ENCODE results near the gene TSPEAR. TPM values are rescaled to one million over a fixed set of nuclear protein-coding genes. Genes with fewer than 3 reads are reported as not detected.
A peak's percentile ranks its signal among the peaks of the same experiment; 100 is the strongest.
"Not testable (repeated sequence)": the region's sequence is repeated elsewhere in the genome, so short reads cannot be mapped to it uniquely, and the experiment has no call there.

TSPEAR gene
- total RNA-seq, 1 experiment from 2014 or later, result not detected

DNA sequence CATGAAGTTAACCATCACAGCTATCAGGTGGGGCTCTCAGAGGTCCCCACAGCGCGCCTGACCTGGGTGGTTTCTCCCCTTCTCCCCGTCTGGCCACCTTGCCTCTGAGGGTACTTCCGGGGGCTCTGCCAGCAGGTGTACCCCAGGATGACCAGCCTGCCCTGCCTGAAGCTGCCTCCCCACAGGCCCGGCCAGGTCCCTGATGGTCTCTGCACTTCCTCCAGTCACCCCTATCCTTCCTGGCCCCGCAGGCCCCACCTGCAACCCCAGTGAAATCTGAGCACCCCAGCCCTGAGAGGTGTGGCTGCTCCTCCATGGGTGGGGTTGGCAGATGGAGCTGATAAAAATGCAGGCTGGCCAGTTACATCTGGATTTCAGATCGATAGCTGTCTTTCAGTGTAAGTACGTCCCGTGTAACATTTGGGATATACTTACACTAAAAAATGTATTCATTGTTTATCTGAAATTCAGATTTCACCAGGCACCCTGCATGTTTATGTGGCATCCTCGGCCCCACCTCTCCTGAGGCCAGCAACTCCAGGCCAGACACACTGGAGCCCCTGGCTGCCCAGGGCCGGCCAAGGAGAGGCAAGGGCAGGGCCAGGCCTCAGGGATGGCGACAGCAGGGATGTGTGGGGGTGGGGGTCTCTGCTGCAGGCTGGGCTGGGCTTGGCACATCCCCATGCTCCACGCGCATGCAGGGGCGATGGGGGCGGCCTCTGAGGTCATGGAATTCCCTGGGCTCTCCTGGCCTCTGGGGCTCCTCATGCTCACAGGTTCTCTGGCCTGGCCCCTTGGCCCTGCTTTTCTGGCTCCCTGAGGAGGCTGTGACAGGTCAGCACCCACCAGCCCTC is 230.9 kb downstream of the TSPEAR start:
- no peak for ATAC-seq
- H3K27ac ChIP-seq (ENCODE audit: low read length), result no peak overlapping the region
- H3K36me3 ChIP-seq (ENCODE audit: control insufficient read depth, insufficient read depth, low read length), result no peaks in the 10 kb centered on the region
- TF ChIP-seq, protein P1, sequence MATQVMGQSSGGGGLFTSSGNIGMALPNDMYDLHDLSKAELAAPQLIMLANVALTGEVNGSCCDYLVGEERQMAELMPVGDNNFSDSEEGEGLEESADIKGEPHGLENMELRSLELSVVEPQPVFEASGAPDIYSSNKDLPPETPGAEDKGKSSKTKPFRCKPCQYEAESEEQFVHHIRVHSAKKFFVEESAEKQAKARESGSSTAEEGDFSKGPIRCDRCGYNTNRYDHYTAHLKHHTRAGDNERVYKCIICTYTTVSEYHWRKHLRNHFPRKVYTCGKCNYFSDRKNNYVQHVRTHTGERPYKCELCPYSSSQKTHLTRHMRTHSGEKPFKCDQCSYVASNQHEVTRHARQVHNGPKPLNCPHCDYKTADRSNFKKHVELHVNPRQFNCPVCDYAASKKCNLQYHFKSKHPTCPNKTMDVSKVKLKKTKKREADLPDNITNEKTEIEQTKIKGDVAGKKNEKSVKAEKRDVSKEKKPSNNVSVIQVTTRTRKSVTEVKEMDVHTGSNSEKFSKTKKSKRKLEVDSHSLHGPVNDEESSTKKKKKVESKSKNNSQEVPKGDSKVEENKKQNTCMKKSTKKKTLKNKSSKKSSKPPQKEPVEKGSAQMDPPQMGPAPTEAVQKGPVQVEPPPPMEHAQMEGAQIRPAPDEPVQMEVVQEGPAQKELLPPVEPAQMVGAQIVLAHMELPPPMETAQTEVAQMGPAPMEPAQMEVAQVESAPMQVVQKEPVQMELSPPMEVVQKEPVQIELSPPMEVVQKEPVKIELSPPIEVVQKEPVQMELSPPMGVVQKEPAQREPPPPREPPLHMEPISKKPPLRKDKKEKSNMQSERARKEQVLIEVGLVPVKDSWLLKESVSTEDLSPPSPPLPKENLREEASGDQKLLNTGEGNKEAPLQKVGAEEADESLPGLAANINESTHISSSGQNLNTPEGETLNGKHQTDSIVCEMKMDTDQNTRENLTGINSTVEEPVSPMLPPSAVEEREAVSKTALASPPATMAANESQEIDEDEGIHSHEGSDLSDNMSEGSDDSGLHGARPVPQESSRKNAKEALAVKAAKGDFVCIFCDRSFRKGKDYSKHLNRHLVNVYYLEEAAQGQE (IDR thresholded peaks at IDR 0.05; ENCODE audit: insufficient read depth in 1 of 2, low read depth in 2 of 2, low read length in 1 of 2), result no peak
- TF ChIP-seq POLR2AphosphoS5 (IDR thresholded peaks at IDR 0.05; ENCODE audit: low read depth, low read length), result no peak
- TF ChIP-seq, protein P2, sequence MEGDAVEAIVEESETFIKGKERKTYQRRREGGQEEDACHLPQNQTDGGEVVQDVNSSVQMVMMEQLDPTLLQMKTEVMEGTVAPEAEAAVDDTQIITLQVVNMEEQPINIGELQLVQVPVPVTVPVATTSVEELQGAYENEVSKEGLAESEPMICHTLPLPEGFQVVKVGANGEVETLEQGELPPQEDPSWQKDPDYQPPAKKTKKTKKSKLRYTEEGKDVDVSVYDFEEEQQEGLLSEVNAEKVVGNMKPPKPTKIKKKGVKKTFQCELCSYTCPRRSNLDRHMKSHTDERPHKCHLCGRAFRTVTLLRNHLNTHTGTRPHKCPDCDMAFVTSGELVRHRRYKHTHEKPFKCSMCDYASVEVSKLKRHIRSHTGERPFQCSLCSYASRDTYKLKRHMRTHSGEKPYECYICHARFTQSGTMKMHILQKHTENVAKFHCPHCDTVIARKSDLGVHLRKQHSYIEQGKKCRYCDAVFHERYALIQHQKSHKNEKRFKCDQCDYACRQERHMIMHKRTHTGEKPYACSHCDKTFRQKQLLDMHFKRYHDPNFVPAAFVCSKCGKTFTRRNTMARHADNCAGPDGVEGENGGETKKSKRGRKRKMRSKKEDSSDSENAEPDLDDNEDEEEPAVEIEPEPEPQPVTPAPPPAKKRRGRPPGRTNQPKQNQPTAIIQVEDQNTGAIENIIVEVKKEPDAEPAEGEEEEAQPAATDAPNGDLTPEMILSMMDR (IDR thresholded peaks at IDR 0.05), result no peak
- TF ChIP-seq SIN3A (IDR thresholded peaks at IDR 0.05; ENCODE audit: borderline replicate concordance, insufficient read depth, low read depth, low read length), result no peak
- no peak for TF ChIP-seq TCF7L2 (IDR thresholded peaks at IDR 0.05; ENCODE audit: low read depth, low read length)
- BruUV-seq (replicated peaks), result no TSS peak
- CTCF ChIA-PET, result interaction anchor here (0.7 kb wide), 2 partner anchors 51 to 72 kb away, joined by 3 read pairs; no protein-coding TSS in a partner anchor
- H3K27me3 ChIP-seq (ENCODE audit: control insufficient read depth, insufficient read depth, low read length), result no peaks in the 10 kb centered on the region
- no peak overlapping the region for H3K4me3 ChIP-seq (ENCODE audit: low read depth in 2 of 2, low read length in 2 of 2)
- H3K9me3 ChIP-seq (ENCODE audit: control insufficient read depth, insufficient read depth, low read depth, low read length), result no peaks in the 10 kb centered on the region
- no peak for DNase-seq (ENCODE audit: low read depth, low spot score)
- POLR2A ChIA-PET, result no interaction called here
- in situ Hi-C loops (cut with HindIII; ENCODE audit: low pct_unique_long_range_greater_than_20kb, low sequenced_read_pairs) (no loop called here), intact Hi-C loops (cut with micrococcal nuclease; ENCODE audit: unreplicated experiment) (no loop called here)
- no peaks in the 10 kb centered on the region for H3K4me1 ChIP-seq (ENCODE audit: control insufficient read depth, insufficient read depth, low read length)

DNA sequence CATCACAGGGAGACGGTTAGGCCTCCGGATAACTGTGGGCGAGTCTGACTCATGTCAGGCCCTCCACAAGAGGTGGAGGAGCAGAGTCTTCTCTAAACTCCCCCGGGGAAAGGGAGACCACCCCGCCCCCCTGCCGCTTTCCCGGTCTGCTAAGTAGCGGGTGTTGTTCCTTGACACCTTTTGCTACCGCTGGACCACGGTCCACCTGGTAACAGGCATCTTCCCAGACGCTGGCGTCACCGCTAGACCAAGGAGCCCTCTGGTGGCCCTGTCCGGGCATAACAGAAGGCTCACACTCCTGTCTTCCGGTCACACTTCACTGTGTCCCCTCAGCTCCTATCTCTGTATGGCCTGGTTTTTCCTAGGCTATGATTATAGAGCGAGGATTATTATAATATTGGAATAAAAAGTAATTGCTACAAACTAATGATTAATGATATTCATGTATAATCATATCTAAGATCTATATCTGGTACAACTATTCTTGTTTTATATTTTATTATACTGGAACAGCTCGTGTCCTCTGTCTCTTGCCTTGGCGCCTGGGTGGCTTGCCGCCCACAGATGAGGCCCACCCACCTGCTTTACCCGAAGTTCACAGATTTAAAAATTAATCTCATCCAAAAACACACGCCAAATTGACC is 231.7 kb downstream of the TSPEAR start:
- ATAC-seq; H3K36me3 ChIP-seq (ENCODE audit: control insufficient read depth, insufficient read depth, low read length); H3K4me3 ChIP-seq (ENCODE audit: low read depth in 2 of 2, low read length in 2 of 2); H3K27ac ChIP-seq (ENCODE audit: low read length); BruUV-seq (replicated peaks); intact Hi-C loops (cut with micrococcal nuclease; ENCODE audit: unreplicated experiment); in situ Hi-C loops (cut with HindIII; ENCODE audit: low pct_unique_long_range_greater_than_20kb, low sequenced_read_pairs); POLR2A ChIA-PET; H3K4me1 ChIP-seq (ENCODE audit: control insufficient read depth, insufficient read depth, low read length); H3K9me3 ChIP-seq (ENCODE audit: control insufficient read depth, insufficient read depth, low read depth, low read length); DNase-seq (ENCODE audit: low read depth, low spot score); H3K27me3 ChIP-seq (ENCODE audit: control insufficient read depth, insufficient read depth, low read length): not testable (repeated sequence)
- CTCF ChIA-PET, result interaction anchor here (0.7 kb wide), 2 partner anchors 52 to 71 kb away, joined by 3 read pairs; no protein-coding TSS in a partner anchor
- TF ChIP-seq, protein P2 (IDR thresholded peaks at IDR 0.05), result peak; percentile 75
